ENCODE data around the gene DHX40. TPM values are rescaled to one million over a fixed set of nuclear protein-coding genes. Genes with fewer than 3 reads are reported as not detected.
A peak's percentile ranks its signal among the peaks of the same experiment; 100 is the strongest.

Gene DHX40
- total RNA-seq, 1 donor from 2014 or later: 20.5 TPM

DNA sequence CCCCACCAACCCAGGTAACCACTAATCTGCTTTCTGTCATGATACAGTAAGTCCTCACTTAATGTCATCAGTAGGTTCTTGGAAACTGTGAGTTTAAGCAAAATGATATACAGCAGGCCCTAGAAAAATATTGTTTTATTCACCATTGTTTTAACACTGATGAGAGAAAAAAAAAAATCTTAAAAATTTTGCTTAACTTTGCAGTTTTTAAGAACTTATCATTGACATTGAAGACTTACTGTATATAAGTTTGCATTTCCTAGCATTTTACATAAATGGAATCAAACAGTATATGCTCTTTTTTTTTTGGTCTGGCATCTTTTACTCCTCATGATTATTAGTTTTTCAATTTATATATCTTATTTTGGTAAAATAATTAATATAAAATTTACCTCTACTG is 34.8 kb downstream of the DHX40 start:
- no peaks in the 10 kb centered on the region for H3K9me3 Mint-ChIP-seq
- intact Hi-C loops (cut with micrococcal nuclease): loop anchor here (2.0 kb wide), 1 partner anchor 27 kb away; no protein-coding TSS in a partner anchor
- H3K27ac Mint-ChIP-seq: no peak overlapping the region
- no peaks in the 10 kb centered on the region for H3K27me3 Mint-ChIP-seq
- H3K4me3 Mint-ChIP-seq: no peak overlapping the region
- no peak for DNase-seq
- H3K36me3 Mint-ChIP-seq (ENCODE audit: low read depth): peaks cover 24% of the 10 kb centered on the region
- peaks cover 8% of the 10 kb centered on the region for H3K4me1 Mint-ChIP-seq

DNA sequence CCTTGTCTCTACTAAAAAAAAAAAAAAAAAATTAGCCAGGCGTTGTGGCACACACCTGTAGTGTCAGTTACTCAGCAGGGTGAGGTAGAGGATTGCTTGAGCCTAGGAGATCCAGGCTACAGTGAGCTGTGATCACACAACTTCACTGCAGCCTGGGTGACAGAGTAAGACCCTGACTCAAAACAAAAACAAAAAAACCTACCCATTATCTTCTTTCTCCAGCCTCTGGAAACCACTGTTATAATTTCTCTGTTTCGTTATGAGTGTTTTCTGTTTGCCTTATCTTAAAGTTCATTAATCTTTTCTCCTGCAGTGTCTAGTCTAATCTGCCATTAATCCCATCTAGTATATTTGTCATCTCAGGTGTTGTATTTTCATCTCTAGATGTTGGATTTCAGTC is 35.7 kb downstream of the DHX40 start:
- Mint-ChIP-seq H3K4me3 (no peak overlapping the region), H3K9me3 (no peaks in the 10 kb centered on the region)

DNA sequence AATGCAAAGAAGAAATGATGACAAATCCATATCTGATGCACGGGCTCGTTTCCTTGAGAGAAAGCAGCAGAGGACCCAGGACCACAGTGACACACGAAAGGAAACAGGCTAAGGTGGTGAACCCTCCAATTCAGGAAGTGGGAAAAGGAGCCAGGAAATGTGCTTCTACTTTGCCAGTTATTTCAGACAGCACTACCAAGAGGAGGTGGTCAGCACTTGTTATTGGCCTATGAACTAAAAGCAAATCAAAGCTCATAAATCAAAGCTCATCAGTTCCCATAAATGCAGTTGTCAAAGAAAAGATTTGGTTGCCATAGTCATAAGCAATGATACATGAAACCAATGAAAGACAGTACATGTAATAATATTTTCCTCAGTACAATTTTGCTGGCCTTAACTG is 41.7 kb downstream of the DHX40 start:
- H3K4me1 Mint-ChIP-seq: no peaks in the 10 kb centered on the region
- no peaks in the 10 kb centered on the region for H3K27me3 Mint-ChIP-seq
- H3K9me3 Mint-ChIP-seq: no peaks in the 10 kb centered on the region
- no peak overlapping the region for H3K4me3 Mint-ChIP-seq
- no peak for DNase-seq
- intact Hi-C loops (cut with micrococcal nuclease): no loop called here
- no peak overlapping the region for H3K27ac Mint-ChIP-seq
- peaks cover 34% of the 10 kb centered on the region for H3K36me3 Mint-ChIP-seq (ENCODE audit: low read depth)

More for the DNA sequence above, 35.7 kb downstream of the DHX40 start:
- intact Hi-C loops (cut with micrococcal nuclease): loop anchor here (1.0 to 2.0 kb wide), 2 partner anchors 18 to 28 kb away; partner anchors contain the start of gene CLTC
- no peak for DNase-seq
- Mint-ChIP-seq H3K27me3 (no peaks in the 10 kb centered on the region), H3K36me3 (ENCODE audit: low read depth) (peaks cover 30% of the 10 kb centered on the region), H3K27ac (peak overlapping the region; percentile 63), H3K4me1 (peaks cover 8% of the 10 kb centered on the region)

DNA sequence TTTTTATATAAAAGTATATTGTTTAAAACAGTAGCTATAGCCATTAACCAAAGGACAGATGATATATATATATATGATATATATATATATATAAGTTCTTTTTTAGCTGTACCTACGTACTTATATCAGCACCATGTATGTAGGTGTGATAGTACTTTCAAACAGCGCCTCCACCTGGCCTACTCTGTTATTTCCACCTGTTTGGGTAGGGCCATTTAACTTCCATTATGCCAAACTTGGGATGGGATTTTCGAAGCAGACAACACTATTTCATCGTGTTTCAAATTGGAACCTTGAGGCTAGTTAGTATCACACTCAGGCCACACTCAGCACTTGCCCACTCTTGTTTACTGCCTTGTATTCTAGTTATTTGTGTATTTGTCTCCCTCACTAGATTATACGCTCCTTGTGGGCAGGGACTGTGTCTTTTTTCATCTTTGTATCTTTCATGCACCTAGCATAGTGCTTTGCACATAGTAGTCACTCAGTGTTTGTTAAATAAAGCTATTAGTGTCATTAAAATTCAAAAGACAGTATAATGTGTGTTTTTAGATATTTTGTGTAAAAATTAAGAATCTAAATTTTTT is 42.5 kb downstream of the DHX40 start:
- no peak overlapping the region for H3K4me3 Mint-ChIP-seq
- no peaks in the 10 kb centered on the region for H3K4me1 Mint-ChIP-seq
- no peaks in the 10 kb centered on the region for H3K27me3 Mint-ChIP-seq
- intact Hi-C loops (cut with micrococcal nuclease): no loop called here
- no peaks in the 10 kb centered on the region for H3K9me3 Mint-ChIP-seq
- peak; percentile 70 for DNase-seq
- peaks cover 28% of the 10 kb centered on the region for H3K36me3 Mint-ChIP-seq (ENCODE audit: low read depth)
- no peak overlapping the region for H3K27ac Mint-ChIP-seq

- peaks cover 3% of the 10 kb centered on the region for H3K4me1 Mint-ChIP-seq
- H3K9me3 Mint-ChIP-seq: no peaks in the 10 kb centered on the region
- H3K27ac Mint-ChIP-seq: no peak overlapping the region
- H3K36me3 Mint-ChIP-seq (ENCODE audit: low read depth): peaks cover 20% of the 10 kb centered on the region
- H3K27me3 Mint-ChIP-seq: no peaks in the 10 kb centered on the region
- H3K4me3 Mint-ChIP-seq: no peak overlapping the region
- intact Hi-C loops (cut with micrococcal nuclease): no loop called here
- no peak for DNase-seq
Measured at GRCh38 chr17:59611503-59611902, 46.1 kb downstream of the DHX40 start.

DNA sequence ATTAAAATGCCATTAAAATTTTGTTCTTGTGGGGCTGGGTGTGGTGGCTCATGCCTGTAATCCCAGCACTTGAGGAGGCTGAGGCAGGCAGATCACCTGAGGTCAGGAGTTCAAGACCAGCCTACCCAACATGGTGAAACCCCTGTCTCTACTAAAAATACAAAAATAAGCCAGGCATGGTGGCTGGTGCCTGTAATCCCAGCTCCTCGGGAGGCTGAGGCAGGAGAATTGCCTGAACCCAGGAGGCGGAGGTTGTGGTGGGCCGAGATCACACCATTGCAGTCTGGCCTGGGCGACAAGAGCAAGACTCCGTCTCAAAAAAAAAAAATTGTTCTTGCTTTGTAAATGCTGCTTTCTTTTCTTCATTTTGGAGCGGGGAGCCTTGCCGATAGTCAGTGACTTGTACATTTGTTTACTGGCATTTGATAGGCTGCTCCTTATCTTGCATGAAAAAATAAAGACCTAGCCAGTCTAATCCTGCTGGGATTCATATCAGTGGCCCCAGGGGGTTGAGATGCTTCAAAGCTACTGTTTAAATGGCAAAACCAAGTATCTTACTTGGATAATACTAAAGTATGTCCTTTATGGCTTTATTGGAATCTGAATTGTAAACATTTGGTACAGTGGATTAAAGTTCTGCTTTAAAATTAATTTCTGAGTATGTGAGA is 51.0 kb downstream of the DHX40 start:
- H3K4me1 Mint-ChIP-seq: peaks cover 30% of the 10 kb centered on the region
- H3K36me3 Mint-ChIP-seq (ENCODE audit: low read depth): peaks cover 14% of the 10 kb centered on the region
- intact Hi-C loops (cut with micrococcal nuclease): loop anchor here (5.0 kb wide), 3 partner anchors 231 to 276 kb away; partner anchors contain the start of genes RPS6KB1 and TUBD1
- H3K27ac Mint-ChIP-seq: no peak overlapping the region
- H3K27me3 Mint-ChIP-seq: peaks cover 2% of the 10 kb centered on the region
- H3K4me3 Mint-ChIP-seq: no peak overlapping the region
- no peak for DNase-seq
- no peaks in the 10 kb centered on the region for H3K9me3 Mint-ChIP-seq

DNA sequence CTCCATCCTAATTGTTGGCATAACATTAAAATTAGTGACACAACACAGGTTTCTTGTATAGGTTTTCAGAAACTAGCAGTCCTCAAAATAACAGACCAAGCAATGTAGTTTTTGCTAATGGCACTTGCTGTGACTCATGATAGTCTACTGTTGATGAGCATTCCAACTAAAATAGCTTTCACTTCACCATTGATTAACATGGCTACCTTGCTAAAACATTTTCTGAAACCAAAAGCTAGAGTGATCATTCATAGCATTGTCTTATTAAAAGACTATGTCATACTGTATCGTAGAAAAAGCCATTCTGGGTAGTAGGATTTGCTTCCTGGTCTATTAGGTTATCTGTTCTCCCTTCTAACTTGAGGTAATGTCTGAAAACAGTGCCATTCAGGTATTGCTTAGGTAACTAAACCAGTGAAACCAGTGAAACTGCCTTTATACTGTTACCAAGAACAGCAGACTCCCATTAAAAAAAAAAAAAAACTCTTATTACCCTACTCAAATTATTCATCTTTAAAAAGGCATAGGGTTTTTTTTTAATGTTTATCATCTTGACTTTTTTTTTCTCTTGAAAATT is 51.8 kb downstream of the DHX40 start:
- Mint-ChIP-seq H3K9me3 (no peaks in the 10 kb centered on the region), H3K4me3 (no peak overlapping the region), H3K36me3 (ENCODE audit: low read depth) (peaks cover 16% of the 10 kb centered on the region), H3K4me1 (peaks cover 34% of the 10 kb centered on the region), H3K27me3 (peaks cover 2% of the 10 kb centered on the region), H3K27ac (no peak overlapping the region)
- intact Hi-C loops (cut with micrococcal nuclease): loop anchor here (5.0 kb wide), 3 partner anchors 230 to 275 kb away; partner anchors contain the start of genes RPS6KB1 and TUBD1
- DNase-seq: no peak

DNA sequence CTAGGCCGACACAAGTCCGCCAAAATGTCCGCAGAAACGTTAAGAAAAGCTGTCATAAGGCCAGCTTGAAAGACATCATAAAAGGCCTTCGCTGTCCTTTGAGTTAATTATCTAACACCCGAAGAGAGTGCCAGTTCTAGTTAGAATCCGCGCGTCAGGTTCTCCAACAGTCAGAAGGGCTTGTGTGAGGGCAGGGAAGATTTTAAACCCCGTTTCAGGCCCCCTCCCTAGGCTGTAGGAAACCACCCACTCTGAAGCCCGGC is 53.6 kb downstream of the DHX40 start:
- Mint-ChIP-seq H3K36me3 (ENCODE audit: low read depth) (peaks cover 17% of the 10 kb centered on the region), H3K4me3 (peak overlapping the region; percentile 91), H3K4me1 (peaks cover 44% of the 10 kb centered on the region), H3K9me3 (no peaks in the 10 kb centered on the region), H3K27me3 (peaks cover 2% of the 10 kb centered on the region), H3K27ac (peak overlapping the region; percentile 100)
- DNase-seq: no peak
- intact Hi-C loops (cut with micrococcal nuclease): loop anchor here (1.0 to 5.0 kb wide), 9 partner anchors 18 to 464 kb away; partner anchors contain the start of genes DHX40, PRR11, PTRH2 and RPS6KB1

DNA sequence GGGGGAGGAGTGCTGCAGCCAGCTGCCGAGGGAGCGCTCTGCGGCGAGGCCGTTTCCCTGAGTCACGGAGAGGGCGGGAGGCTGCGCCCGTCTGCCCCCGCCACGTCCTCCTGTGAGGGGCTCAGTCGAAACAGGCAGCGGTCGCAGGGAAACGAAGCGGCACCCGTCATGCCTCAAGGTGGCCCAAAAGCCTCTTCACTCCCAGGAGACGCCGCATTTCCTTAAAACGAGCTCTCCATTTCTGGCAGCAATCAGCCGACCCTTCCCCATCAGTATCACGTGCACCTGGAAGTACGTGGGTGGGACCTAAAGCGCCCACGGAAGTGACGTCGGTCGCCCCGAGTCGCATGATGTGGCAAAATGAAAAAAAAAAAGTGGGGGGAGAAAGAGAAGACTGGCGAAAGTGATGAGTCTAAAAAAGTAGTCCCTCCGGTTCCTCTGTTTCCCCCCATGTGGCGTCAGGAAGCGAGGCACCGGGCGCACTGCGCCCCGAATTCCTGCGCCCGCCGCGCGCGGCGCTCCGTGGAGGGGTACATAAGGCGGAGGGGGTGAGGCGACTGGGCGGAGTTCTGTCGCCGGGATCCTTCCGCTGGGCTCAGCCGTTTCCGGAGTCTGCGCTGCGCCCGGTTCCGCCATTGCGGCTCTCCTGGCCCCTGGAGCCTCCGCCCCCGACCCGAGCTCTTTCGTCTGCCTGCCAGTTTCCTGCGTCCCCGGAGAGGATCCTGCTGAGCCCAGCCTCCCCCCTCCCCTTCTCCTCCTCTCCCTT is 54.1 kb downstream of the DHX40 start, which contains the start of gene CLTC:
TSS of gene CLTC (plus strand) at position 598 of the 766 bp plus-strand sequence. CDS start 237 bp downstream, outside the sequence.
- peaks cover 2% of the 10 kb centered on the region for H3K27me3 Mint-ChIP-seq
- peaks cover 46% of the 10 kb centered on the region for H3K4me1 Mint-ChIP-seq
- H3K4me3 Mint-ChIP-seq: peak within 1 kb of the TSS; percentile 91
- no peaks in the 10 kb centered on the region for H3K9me3 Mint-ChIP-seq
- peak; percentile 97 for DNase-seq
- intact Hi-C loops (cut with micrococcal nuclease): loop anchor here (1.0 to 5.0 kb wide), 9 partner anchors 18 to 465 kb away; partner anchors contain the start of genes DHX40, PRR11, PTRH2 and RPS6KB1
- H3K36me3 Mint-ChIP-seq (ENCODE audit: low read depth): peaks cover 19% of the 10 kb centered on the region
- peak within 1 kb of the TSS; percentile 100 for H3K27ac Mint-ChIP-seq

DNA sequence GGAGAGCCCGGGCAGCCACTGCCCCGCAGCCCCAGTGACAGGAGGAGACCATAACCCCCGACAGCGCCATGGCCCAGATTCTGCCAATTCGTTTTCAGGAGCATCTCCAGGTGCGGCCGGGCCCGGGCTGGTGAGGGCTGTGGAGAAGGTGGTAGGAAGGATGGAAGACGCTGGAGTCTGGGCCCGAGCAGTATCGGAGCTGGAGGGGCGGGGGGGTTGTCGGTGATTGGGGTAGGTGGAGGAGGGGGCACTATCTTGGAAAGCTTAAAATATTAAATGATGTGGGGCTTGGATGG is 54.6 kb downstream of the DHX40 start:
- Mint-ChIP-seq H3K27me3 (peaks cover 2% of the 10 kb centered on the region), H3K36me3 (ENCODE audit: low read depth) (peaks cover 19% of the 10 kb centered on the region), H3K4me3 (peak overlapping the region; percentile 91), H3K27ac (peak overlapping the region; percentile 100), H3K4me1 (peaks cover 46% of the 10 kb centered on the region), H3K9me3 (no peaks in the 10 kb centered on the region)
- DNase-seq: no peak
- intact Hi-C loops (cut with micrococcal nuclease): no loop called here

- Mint-ChIP-seq H3K9me3 (no peaks in the 10 kb centered on the region), H3K27ac (peak overlapping the region; percentile 100), H3K4me1 (peaks cover 49% of the 10 kb centered on the region), H3K27me3 (peaks cover 2% of the 10 kb centered on the region), H3K36me3 (ENCODE audit: low read depth) (peaks cover 19% of the 10 kb centered on the region), H3K4me3 (peak overlapping the region; percentile 91)
- intact Hi-C loops (cut with micrococcal nuclease): no loop called here
- peak; percentile 80 for DNase-seq
Measured at GRCh38 chr17:59620518-59621259, 55.3 kb downstream of the DHX40 start.

- Mint-ChIP-seq H3K27ac (peak overlapping the region; percentile 20), H3K4me1 (peaks cover 50% of the 10 kb centered on the region), H3K36me3 (ENCODE audit: low read depth) (peaks cover 22% of the 10 kb centered on the region), H3K27me3 (peaks cover 2% of the 10 kb centered on the region), H3K9me3 (no peaks in the 10 kb centered on the region), H3K4me3 (peak overlapping the region; percentile 91)
- no peak for DNase-seq
- intact Hi-C loops (cut with micrococcal nuclease): no loop called here
Measured at GRCh38 chr17:59621771-59622170, 56.4 kb downstream of the DHX40 start.

DNA sequence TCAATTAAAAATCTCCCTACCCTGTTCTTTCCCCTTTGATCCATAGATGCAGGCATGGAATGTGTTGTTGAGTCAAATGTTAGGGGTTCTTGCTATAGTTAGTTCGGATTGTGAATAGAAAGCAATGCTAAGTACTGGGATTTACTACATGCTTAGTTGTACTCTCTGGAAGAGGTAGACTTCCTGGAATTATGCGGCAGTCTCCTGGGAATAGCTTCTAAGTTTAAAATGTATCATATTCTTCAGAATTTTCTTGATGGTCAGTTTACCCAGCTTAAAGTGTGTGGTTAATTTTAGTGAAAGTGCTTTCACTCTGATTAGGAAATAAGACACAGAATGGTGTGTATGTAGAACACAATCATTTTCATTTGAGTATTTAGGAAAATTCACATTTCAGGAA is 57.7 kb downstream of the DHX40 start:
- DNase-seq: no peak
- Mint-ChIP-seq H3K4me1 (peaks cover 43% of the 10 kb centered on the region), H3K36me3 (ENCODE audit: low read depth) (peaks cover 26% of the 10 kb centered on the region), H3K27ac (no peak overlapping the region), H3K4me3 (peak overlapping the region; percentile 33), H3K27me3 (peaks cover 2% of the 10 kb centered on the region), H3K9me3 (no peaks in the 10 kb centered on the region)
- intact Hi-C loops (cut with micrococcal nuclease): no loop called here
